ENCODE measurements around the gene SPIRE2. TPM values are rescaled to one million over a fixed set of nuclear protein-coding genes. Genes with fewer than 3 reads are reported as not detected.

Gene SPIRE2
- total RNA-seq, 1 experiment from 2014 or later: 2.7 TPM

GRCh38 chr16:89884041-89884421 lies 55.8 kb downstream of the SPIRE2 start:
- peaks cover 31% of the 10 kb centered on the region for H3K36me3 ChIP-seq
- no peaks in the 10 kb centered on the region for H3K27me3 ChIP-seq
- DNase-seq: no peak
- no peaks in the 10 kb centered on the region for H3K9me3 ChIP-seq (replicated peaks)
- no peak overlapping the region for H3K4me3 ChIP-seq
- H3K27ac ChIP-seq: no peak overlapping the region
- H3K4me1 ChIP-seq: no peaks in the 10 kb centered on the region

GRCh38 chr16:89887243-89887642 lies 59.0 kb downstream of the SPIRE2 start:
- Histone ChIP-seq H3K27me3 (no peaks in the 10 kb centered on the region), H3K4me1 (no peaks in the 10 kb centered on the region), H3K36me3 (peaks cover 34% of the 10 kb centered on the region)

GRCh38 chr16:89890200-89890599 lies 61.9 kb downstream of the SPIRE2 start:
- DNase-seq: no peak
- Histone ChIP-seq H3K9me3 (replicated peaks) (no peaks in the 10 kb centered on the region), H3K27ac (no peak overlapping the region), H3K4me1 (no peaks in the 10 kb centered on the region), H3K4me3 (no peak overlapping the region), H3K36me3 (peaks cover 33% of the 10 kb centered on the region), H3K27me3 (no peaks in the 10 kb centered on the region)

More at GRCh38 chr16:89887243-89887642, 59.0 kb downstream of the SPIRE2 start:
- no peaks in the 10 kb centered on the region for H3K9me3 ChIP-seq (replicated peaks)
- no peak for DNase-seq
- H3K27ac ChIP-seq: no peak overlapping the region
- H3K4me3 ChIP-seq: no peak overlapping the region

GRCh38 chr16:89890886-89891657 lies 62.8 kb downstream of the SPIRE2 start:
- Histone ChIP-seq H3K4me3 (no peak overlapping the region), H3K36me3 (peaks cover 36% of the 10 kb centered on the region), H3K4me1 (no peaks in the 10 kb centered on the region), H3K27me3 (no peaks in the 10 kb centered on the region), H3K9me3 (replicated peaks) (no peaks in the 10 kb centered on the region), H3K27ac (no peak overlapping the region)
- no peak for DNase-seq

- no peaks in the 10 kb centered on the region for H3K4me1 ChIP-seq
- peaks cover 33% of the 10 kb centered on the region for H3K36me3 ChIP-seq
- no peak overlapping the region for H3K27ac ChIP-seq
- no peaks in the 10 kb centered on the region for H3K9me3 ChIP-seq (replicated peaks)
- H3K27me3 ChIP-seq: no peaks in the 10 kb centered on the region
- H3K4me3 ChIP-seq: no peak overlapping the region
- DNase-seq: no peak
Observed at GRCh38 chr16:89892055-89892630, 63.9 kb downstream of the SPIRE2 start.

GRCh38 chr16:89892635-89893034 lies 64.4 kb downstream of the SPIRE2 start:
- Histone ChIP-seq H3K9me3 (replicated peaks) (no peaks in the 10 kb centered on the region), H3K27me3 (no peaks in the 10 kb centered on the region), H3K27ac (no peak overlapping the region), H3K4me3 (no peak overlapping the region), H3K36me3 (peaks cover 37% of the 10 kb centered on the region), H3K4me1 (no peaks in the 10 kb centered on the region)
- no peak for DNase-seq

GRCh38 chr16:89893642-89894548 lies 65.6 kb downstream of the SPIRE2 start:
- H3K4me1 ChIP-seq: no peaks in the 10 kb centered on the region
- DNase-seq: no peak
- no peaks in the 10 kb centered on the region for H3K9me3 ChIP-seq (replicated peaks)
- no peaks in the 10 kb centered on the region for H3K27me3 ChIP-seq
- H3K27ac ChIP-seq: no peak overlapping the region
- H3K36me3 ChIP-seq: peaks cover 41% of the 10 kb centered on the region
- no peak overlapping the region for H3K4me3 ChIP-seq

- Histone ChIP-seq H3K4me1 (no peaks in the 10 kb centered on the region), H3K27ac (no peak overlapping the region), H3K4me3 (no peak overlapping the region), H3K9me3 (replicated peaks) (no peaks in the 10 kb centered on the region), H3K36me3 (peaks cover 41% of the 10 kb centered on the region), H3K27me3 (no peaks in the 10 kb centered on the region)
- DNase-seq: no peak
Observed at GRCh38 chr16:89895482-89896250, 67.4 kb downstream of the SPIRE2 start.

- Histone ChIP-seq H3K36me3 (peaks cover 41% of the 10 kb centered on the region), H3K4me1 (no peaks in the 10 kb centered on the region), H3K4me3 (no peak overlapping the region), H3K27ac (no peak overlapping the region), H3K9me3 (replicated peaks) (no peaks in the 10 kb centered on the region), H3K27me3 (no peaks in the 10 kb centered on the region)
- no peak for DNase-seq
Observed at GRCh38 chr16:89897204-89897603, 68.9 kb downstream of the SPIRE2 start.

GRCh38 chr16:89898201-89898967 lies 70.1 kb downstream of the SPIRE2 start:
- no peak overlapping the region for H3K4me3 ChIP-seq
- no peaks in the 10 kb centered on the region for H3K27me3 ChIP-seq
- H3K9me3 ChIP-seq (replicated peaks): no peaks in the 10 kb centered on the region
- no peaks in the 10 kb centered on the region for H3K4me1 ChIP-seq
- H3K36me3 ChIP-seq: peaks cover 38% of the 10 kb centered on the region
- no peak overlapping the region for H3K27ac ChIP-seq
- DNase-seq: no peak

GRCh38 chr16:89899879-89900481 lies 71.7 kb downstream of the SPIRE2 start:
- DNase-seq: no peak
- no peaks in the 10 kb centered on the region for H3K9me3 ChIP-seq (replicated peaks)
- H3K36me3 ChIP-seq: peaks cover 41% of the 10 kb centered on the region
- H3K4me3 ChIP-seq: no peak overlapping the region
- H3K27me3 ChIP-seq: no peaks in the 10 kb centered on the region
- no peak overlapping the region for H3K27ac ChIP-seq
- H3K4me1 ChIP-seq: no peaks in the 10 kb centered on the region

- H3K4me1 ChIP-seq: no peaks in the 10 kb centered on the region
- no peaks in the 10 kb centered on the region for H3K27me3 ChIP-seq
- H3K9me3 ChIP-seq (replicated peaks): no peaks in the 10 kb centered on the region
- no peak for DNase-seq
- H3K27ac ChIP-seq: no peak overlapping the region
- no peak overlapping the region for H3K4me3 ChIP-seq
- peaks cover 38% of the 10 kb centered on the region for H3K36me3 ChIP-seq
Observed at GRCh38 chr16:89900885-89901284, 72.6 kb downstream of the SPIRE2 start.

GRCh38 chr16:89902980-89903379 lies 74.7 kb downstream of the SPIRE2 start:
- no peak for DNase-seq
- H3K36me3 ChIP-seq: peaks cover 39% of the 10 kb centered on the region

More at GRCh38 chr16:89902980-89903379, 74.7 kb downstream of the SPIRE2 start:
- no peaks in the 10 kb centered on the region for H3K9me3 ChIP-seq (replicated peaks)
- no peaks in the 10 kb centered on the region for H3K4me1 ChIP-seq
- no peak overlapping the region for H3K27ac ChIP-seq
- no peaks in the 10 kb centered on the region for H3K27me3 ChIP-seq
- H3K4me3 ChIP-seq: no peak overlapping the region
